Stimulated activated CD4-positive, alpha-beta T cell treated with anti-CD3 and anti-CD28 coated beads, TNF-alpha, amount 100 ng/mL, for 1 hour (primary cell): Measurements from ENCODE around the gene PDZD7.

Experiments
- DNase-seq, 3 donors: peaks; one replicate each; pipeline ENCODE4 v3.0.0-alpha.2; 2020; ENCODE audit warnings: low read depth in 3 of 3, low spot score in 1 of 3

Gene PDZD7

GRCh38 chr10:100969187-100970075, 61.5 kb downstream of the PDZD7 start, which contains the start of gene SEMA4G:
SEMA4G (plus strand) TSS chr10:100969504; CDS start chr10:100972913, 3,409 bp downstream.
- peak in 1 of 3 donors; percentile 36 for DNase-seq

GRCh38 chr10:100968863-100969186, 62.1 kb downstream of the PDZD7 start:
- DNase-seq, result no peak

GRCh38 chr10:100968062-100968736, 62.7 kb downstream of the PDZD7 start:
- DNase-seq, result no peak

- no peak for DNase-seq
Measured at GRCh38 chr10:100967332-100967731, 63.6 kb downstream of the PDZD7 start.

GRCh38 chr10:100966887-100967286, 64.0 kb downstream of the PDZD7 start:
- no peak for DNase-seq

- no peak for DNase-seq
Measured at GRCh38 chr10:100965820-100966219, 65.1 kb downstream of the PDZD7 start.

GRCh38 chr10:100963826-100964225, 67.1 kb downstream of the PDZD7 start:
- no peak for DNase-seq

GRCh38 chr10:100962351-100963080, 68.4 kb downstream of the PDZD7 start:
- DNase-seq, result no peak

- DNase-seq, result no peak
Measured at GRCh38 chr10:100960251-100960650, 70.7 kb downstream of the PDZD7 start.
